Transverse colon (tissue), 4 donors: ENCODE data around the gene FAM83D. TPM values are rescaled to one million over a fixed set of nuclear protein-coding genes. Genes with fewer than 3 reads are reported as not detected.

Source experiments
- DNase-seq: peaks from one replicate; pipeline ENCODE4 v3.0.0-alpha.2; 2019
- H3K27ac ChIP-seq, 4 donors: fragments of 200-600 bp; sonication (generic); 2 replicates each; pipeline ENCODE4 v1.5.1; 2016 to 2018; ENCODE audit warnings: inconsistent platforms in 4 of 4
- H3K27me3 ChIP-seq: fragments of 200-600 bp; sonication (generic); 2 replicates; pipeline ENCODE4 v1.5.1; 2017; ENCODE audit warnings: inconsistent platforms
- H3K36me3 ChIP-seq, 4 donors: fragments of 200-600 bp; sonication (generic); 2 replicates each; pipeline ENCODE4 v1.5.1; 2017 to 2019; ENCODE audit warnings: inconsistent platforms in 4 of 4
- H3K4me1 ChIP-seq, 4 donors: fragments of 200-600 bp; sonication (generic); 2 replicates each; pipeline ENCODE4 v1.5.1; 2017 to 2020; ENCODE audit warnings: inconsistent platforms in 4 of 4
- H3K4me3 ChIP-seq, 4 donors: fragments of 200-600 bp; sonication (generic); 1 replicate in 1 of 4; 2 replicates in 3 of 4; pipeline versions ENCODE4 v1.5.1 to v1.6.1; 2017 to 2019; ENCODE audit warnings: inconsistent platforms in 4 of 4
- H3K9me3 ChIP-seq, 2 donors: fragments of 200-600 bp; sonication (generic); 2 replicates each; pipeline ENCODE4 v1.5.1; 2017 to 2019; ENCODE audit warnings: inconsistent platforms in 2 of 2
- CTCF ChIP-seq, 5 experiments: fragments of 200-600 bp in 3 of 5; fragments of 450-650 bp in 2 of 5; sonication (generic) in 3 of 5; IDR thresholded peaks; 1 replicate in 2 of 5; 2 replicates in 3 of 5; pipeline ENCODE4 v1.5.1; 2016 to 2017; ENCODE audit warnings: antibody characterized with exemption in 5 of 5, inconsistent platforms in 3 of 5, mild to moderate bottlenecking in 2 of 5, moderate library complexity in 1 of 5
- EP300 ChIP-seq: sonication (generic); formaldehyde crosslinking; IDR thresholded peaks from one replicate; pipeline ENCODE4 v1.6.1; 2017; ENCODE audit warnings: antibody characterized with exemption, low read depth
- POLR2A ChIP-seq: fragments of 450-650 bp; IDR thresholded peaks from one replicate; pipeline ENCODE4 v1.6.1; 2016; ENCODE audit warnings: antibody characterized with exemption, mild to moderate bottlenecking, moderate library complexity
- POLR2AphosphoS5 ChIP-seq, 3 donors: sonication (generic); formaldehyde crosslinking; IDR thresholded peaks; one replicate each; pipeline ENCODE4 v1.6.1; 2016; ENCODE audit warnings: antibody characterized with exemption in 3 of 3
- WGBS, 2 donors: methylation state at CpG; one replicate each; pipeline ENCODE4 v1.1.5; 2018; ENCODE audit warnings: low coverage in 1 of 2; 5-methylcytosine and 5-hydroxymethylcytosine counted together
- in situ Hi-C, 4 donors: fragments of 200-750 bp; cut with MboI; loops; one replicate each; pipeline versions ENCODE4 v1.15.0 to v1.15.1; 2017; ENCODE audit warnings: low sequenced_read_pairs in 3 of 4, low pct_ligation_motif_present in 1 of 4, low pct_unique_long_range_greater_than_20kb in 1 of 4
- intact Hi-C: fragments of 100-400 bp; cut with DNase I; formaldehyde crosslinking; loops from one replicate; pipeline ENCODE4 v1.15.1; 2023; ENCODE audit warnings: low total_unique reads
- total RNA-seq, 4 donors: library from RNA; depleted of rRNA; stranded (reverse); fragments of >200 nt; gene quantifications; one replicate each; pipeline ENCODE4 v1.1.0, GENCODE V29; 2016

Gene FAM83D
- total RNA-seq, 4 donors from 2014 or later, result 7.2 to 42.3 (median 19.6) TPM

- Histone ChIP-seq H3K27ac (peak overlapping the region in 1 of 4 donors; percentile 14), H3K4me1 (no peaks in the 10 kb centered on the region), H3K27me3 (no peaks in the 10 kb centered on the region), H3K36me3 (no peaks in the 10 kb centered on the region), H3K9me3 (no peaks in the 10 kb centered on the region), H3K4me3 (no peak overlapping the region)
- in situ Hi-C loops (no loop called here), intact Hi-C loops (no loop called here)
- no peak for TF ChIP-seq POLR2A
- no peak for TF ChIP-seq EP300
- TF ChIP-seq POLR2AphosphoS5 (IDR thresholded peaks at IDR 0.05), result no peak
- TF ChIP-seq CTCF (IDR thresholded peaks at IDR 0.05), result no peak
- WGBS, 2 donors, result 87 to 96% methylated on average over 5 to 7 of the region's 7 CpGs
- no peak for DNase-seq
Measured at GRCh38 chr20:38937978-38938473, 11.8 kb downstream of the FAM83D start.

GRCh38 chr20:38939686-38940085 is 13.5 kb downstream of the FAM83D start:
- Histone ChIP-seq H3K9me3 (no peaks in the 10 kb centered on the region), H3K27me3 (no peaks in the 10 kb centered on the region), H3K27ac (peak overlapping the region in 1 of 4 donors; percentile 31), H3K4me3 (no peak overlapping the region), H3K36me3 (no peaks in the 10 kb centered on the region), H3K4me1 (no peaks in the 10 kb centered on the region)
- TF ChIP-seq CTCF (IDR thresholded peaks at IDR 0.05) (no peak), EP300 (no peak), POLR2AphosphoS5 (IDR thresholded peaks at IDR 0.05) (no peak), POLR2A (no peak)
- DNase-seq, result no peak
- intact Hi-C loops (no loop called here), in situ Hi-C loops (no loop called here)
- WGBS, 2 donors, result 83 to 84% methylated on average over 2 of the region's 2 CpGs

GRCh38 chr20:38940644-38941043 is 14.4 kb downstream of the FAM83D start:
- Histone ChIP-seq H3K9me3 (no peaks in the 10 kb centered on the region), H3K4me1 (no peaks in the 10 kb centered on the region), H3K27ac (no peak overlapping the region), H3K27me3 (no peaks in the 10 kb centered on the region), H3K4me3 (no peak overlapping the region), H3K36me3 (no peaks in the 10 kb centered on the region)
- DNase-seq, result no peak
- WGBS, 2 donors, result 87 to 95% methylated on average over 5 of the region's 5 CpGs
- TF ChIP-seq CTCF (IDR thresholded peaks at IDR 0.05), result no peak
- TF ChIP-seq POLR2A, result no peak
- TF ChIP-seq EP300, result no peak
- no peak for TF ChIP-seq POLR2AphosphoS5 (IDR thresholded peaks at IDR 0.05)
- in situ Hi-C loops (no loop called here), intact Hi-C loops (no loop called here)

- no peak overlapping the region for H3K27ac ChIP-seq
Measured at GRCh38 chr20:38941726-38942389, 15.6 kb downstream of the FAM83D start.

More at GRCh38 chr20:38941726-38942389, 15.6 kb downstream of the FAM83D start:
- peak in 3 of 5 experiments; percentile 14 to 17 (median 16) for TF ChIP-seq CTCF (IDR thresholded peaks at IDR 0.05)
- TF ChIP-seq POLR2A, result no peak
- H3K4me3 ChIP-seq, result no peak overlapping the region
- no peaks in the 10 kb centered on the region for H3K4me1 ChIP-seq
- no peaks in the 10 kb centered on the region for H3K27me3 ChIP-seq
- 78 to 91% methylated on average over 3 to 5 of the region's 5 CpGs for WGBS, 2 donors
- intact Hi-C loops (no loop called here), in situ Hi-C loops (no loop called here)
- H3K9me3 ChIP-seq, result no peaks in the 10 kb centered on the region
- H3K36me3 ChIP-seq, result no peaks in the 10 kb centered on the region
- DNase-seq, result no peak
